GM19397 (cell line): Measurements from ENCODE around the gene BTG4.

Source experiments
- ATAC-seq: cut with Tn5 transposase; IDR thresholded peaks from one replicate; pipeline ENCODE4 v1.9.1; 2021; ENCODE audit warnings: mild to moderate bottlenecking, moderate library complexity; ENCODE audit not compliant: unreplicated experiment

Gene BTG4

DNA sequence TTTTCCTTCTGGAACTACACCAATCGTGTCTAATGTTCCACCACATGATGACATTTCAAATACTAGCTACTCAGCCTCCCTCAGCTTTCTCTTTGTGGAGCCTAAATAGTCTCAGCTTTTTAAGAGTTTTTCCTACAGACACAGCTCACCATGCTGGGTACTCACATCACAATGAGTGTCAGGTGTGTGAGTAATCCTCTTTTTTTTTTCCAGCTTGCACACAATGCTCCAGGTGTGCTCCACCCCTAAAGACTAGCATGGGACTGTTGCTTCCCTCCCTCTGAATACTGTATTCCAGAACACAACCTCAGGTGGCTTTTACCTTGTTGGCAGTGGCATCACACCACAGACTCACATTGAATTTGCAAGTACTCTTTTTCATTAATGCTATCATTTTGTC, 11.7 kb downstream of the BTG4 start:
- ATAC-seq: no peak

DNA sequence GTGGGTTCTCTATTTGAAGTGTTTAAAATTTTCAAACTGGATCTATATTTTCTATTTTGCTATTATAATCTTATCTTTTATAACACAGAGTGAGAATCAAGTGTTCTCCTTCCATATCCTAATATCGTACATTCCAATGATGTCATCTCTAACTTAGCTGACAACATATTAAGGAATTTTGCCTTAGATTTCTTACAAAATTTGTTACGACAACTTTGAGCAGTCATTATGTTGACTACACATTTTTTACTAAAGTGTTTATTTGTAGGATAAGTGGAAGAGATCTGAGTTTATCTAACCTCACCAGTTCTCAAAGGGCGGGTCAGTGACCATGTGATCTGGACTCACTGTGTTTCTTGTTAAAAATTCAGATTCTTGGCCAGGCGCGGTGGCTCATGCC, 12.7 kb downstream of the BTG4 start:
- no peak for ATAC-seq

DNA sequence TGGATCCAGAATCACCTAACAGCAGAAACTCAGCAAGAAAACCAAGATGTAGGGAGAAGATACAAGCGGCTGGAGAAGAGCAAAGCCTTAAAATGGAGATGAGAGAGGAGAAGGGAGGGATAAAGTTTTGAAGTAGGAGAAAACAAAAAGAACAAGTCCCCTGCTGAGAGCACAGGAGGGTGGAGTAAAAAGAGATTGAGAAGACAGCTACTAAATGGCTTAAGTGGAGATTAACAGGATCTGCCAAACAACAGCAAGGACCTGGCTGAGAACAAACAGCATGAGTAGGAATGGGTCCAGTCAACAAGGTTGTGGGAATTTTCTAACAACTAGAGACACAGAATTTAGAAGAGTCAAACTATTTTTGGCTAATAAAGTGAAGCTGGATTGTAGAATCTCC, 18.1 kb downstream of the BTG4 start:
- ATAC-seq: no peak

DNA sequence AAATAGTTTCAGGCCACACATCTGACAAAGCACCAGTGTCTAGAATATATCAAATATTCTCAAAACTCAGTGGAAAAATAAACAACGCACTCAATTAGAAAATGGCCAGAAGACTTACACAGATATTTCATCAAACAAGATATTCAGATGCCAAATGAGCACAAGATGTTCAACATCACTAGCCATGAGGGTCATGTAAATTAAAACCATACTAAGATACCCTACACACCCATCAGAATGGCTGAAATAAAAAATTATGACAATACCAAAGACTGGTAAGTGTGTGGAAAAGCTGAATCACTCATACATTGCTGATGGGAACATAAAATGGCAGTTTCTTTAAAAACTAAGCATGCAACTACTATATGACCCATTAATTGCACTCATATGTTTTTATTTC, 21.7 kb downstream of the BTG4 start:
- ATAC-seq: no peak

DNA sequence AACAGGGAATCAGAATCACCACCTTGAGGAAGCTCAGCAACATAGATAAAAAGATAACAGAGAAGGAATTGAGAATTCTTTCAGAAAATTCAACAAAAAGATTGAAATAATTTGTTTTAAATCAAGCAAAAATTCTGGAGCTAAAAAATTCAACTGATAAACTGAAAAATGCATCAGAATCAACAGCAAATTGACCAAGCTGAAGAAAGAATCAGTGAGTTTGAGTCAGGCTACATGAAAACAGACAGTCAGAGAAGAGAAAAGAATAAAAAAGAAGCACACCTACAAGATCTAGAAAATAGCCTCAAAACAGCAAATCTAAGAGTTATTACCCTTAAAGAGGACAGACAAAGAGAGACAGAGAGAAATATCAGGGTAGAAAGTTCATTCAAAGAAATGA, 28.8 kb downstream of the BTG4 start:
- no peak for ATAC-seq

DNA sequence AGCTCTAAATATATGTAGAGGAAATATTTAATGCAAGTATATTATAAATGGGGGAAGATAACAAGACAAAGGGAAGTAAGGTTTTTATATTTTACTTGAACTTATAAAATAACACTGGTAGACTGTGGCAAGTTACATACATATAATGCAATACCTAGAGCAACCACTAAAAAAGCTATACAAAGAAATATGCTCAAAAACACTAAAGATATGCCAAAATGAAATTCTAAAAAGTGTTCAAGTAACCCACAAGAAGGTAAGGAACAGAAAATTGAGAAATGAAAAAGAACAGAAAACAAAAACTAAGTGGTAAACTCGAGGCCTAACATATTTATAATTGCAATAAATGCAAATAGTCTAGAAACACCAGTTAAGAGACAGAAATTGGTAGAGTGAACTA, 32.5 kb downstream of the BTG4 start:
- ATAC-seq: no peak

DNA sequence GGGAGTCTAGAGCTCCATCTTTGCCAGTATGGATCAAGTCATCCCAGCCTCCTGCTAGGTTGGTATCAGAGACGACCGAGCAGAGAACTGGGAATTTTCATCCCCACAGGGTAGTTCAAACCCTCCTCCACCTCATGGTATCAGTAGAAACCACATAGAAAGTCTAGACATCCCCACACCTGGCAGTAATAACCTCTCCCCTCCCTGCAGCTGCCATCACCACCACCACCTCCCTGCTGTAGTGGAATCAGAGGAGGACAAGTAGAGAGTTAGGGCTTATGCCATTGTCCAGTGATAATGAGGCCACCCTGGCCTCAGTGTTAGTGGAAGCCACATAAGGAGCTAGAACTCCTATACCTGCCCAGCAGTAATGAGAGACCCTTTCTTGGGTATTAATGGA, 34.3 kb downstream of the BTG4 start:
- ATAC-seq: no peak

DNA sequence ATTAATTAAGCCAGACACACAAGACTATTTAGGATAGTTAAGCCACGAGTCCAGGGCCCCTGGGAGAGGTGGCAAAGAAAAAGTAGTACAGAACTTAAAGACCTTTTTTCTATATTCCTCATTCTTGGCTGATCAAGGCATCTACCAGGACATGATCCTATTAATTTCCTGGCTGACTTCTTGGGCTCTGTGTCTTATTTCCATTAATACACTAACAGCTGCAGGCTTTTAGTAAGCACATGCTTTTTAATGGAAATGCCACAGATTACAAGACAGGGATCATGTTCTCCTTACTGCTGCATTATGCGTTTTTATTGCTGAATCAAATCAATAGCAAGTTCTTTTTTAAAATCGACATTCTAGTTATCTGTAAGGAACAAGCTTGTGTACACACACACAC, 35.2 kb downstream of the BTG4 start:
- ATAC-seq: no peak

DNA sequence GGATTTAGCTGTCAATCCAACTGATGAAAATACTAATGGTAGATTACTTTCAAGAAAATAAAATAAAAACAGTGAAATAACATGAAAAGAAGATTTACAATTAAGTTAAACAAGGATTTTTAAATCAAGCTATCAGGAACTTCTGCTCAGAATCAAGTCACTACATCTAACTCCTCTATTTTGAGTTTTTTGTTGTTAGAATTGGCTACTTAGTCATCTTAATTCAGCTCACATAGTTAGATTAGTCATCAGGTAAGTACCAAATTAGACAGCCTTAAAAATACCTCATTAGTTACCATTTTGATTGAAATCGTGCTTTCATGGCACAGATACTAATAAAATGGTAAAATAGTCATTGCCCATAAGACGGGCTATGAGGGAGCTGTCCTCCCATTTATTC, 35.8 kb downstream of the BTG4 start:
- no peak for ATAC-seq

DNA sequence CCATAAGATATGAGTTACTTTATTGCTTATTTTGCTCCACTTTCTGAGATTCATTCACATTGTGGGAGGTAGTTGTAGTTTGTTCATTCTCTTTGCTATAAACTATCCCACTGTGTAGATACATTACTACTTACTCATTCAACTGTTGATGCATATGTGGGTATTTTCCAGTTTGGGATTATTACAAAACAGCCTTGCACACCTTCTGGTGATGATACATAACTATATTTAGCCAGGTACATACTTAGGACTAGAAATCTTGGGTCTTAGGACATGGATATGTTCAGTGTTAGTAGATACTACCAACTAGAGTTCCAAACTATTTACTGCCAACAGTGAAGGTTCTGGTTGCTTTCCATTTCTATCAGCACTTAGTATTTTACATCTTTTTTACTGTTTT, 37.8 kb downstream of the BTG4 start:
- no peak for ATAC-seq

DNA sequence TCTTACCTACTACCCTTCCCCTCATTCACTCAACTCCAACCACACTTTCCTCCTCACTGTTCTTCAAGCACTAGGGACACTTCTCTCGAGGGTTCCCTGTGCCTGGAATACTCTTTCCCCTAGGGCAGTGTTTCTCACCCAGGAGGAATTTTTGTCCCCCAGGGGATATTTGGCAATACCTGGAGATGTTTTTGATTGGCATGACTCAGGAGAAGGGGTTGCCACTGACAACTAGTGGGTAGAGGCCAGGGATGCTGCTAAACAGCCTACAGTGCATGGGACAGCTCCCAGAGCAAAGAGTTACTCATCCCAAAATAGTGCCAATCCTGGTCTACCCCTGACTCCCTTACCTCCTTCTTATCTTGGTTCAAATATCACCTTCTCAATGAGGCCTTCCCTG, 40.0 kb downstream of the BTG4 start:
- no peak for ATAC-seq

DNA sequence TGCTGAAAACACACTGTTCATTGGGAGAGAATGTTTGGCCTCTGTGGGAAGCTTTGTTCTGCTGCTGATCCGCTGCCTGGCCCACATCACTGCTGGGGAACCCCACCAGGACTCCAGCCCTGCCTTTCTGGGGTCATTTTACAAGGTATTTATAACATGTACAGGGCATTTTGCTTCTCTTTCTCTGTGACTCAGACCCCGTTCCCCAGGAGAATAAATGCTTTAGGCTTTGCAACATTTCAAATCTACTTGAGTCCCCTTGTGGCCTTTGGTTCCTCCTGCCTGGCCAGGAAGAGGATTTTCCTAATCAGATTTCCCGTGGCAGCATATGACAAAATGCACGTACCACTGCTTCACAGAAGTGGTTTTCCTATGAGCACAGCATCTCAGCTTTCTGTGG, 43.0 kb downstream of the BTG4 start:
- ATAC-seq: no peak

DNA sequence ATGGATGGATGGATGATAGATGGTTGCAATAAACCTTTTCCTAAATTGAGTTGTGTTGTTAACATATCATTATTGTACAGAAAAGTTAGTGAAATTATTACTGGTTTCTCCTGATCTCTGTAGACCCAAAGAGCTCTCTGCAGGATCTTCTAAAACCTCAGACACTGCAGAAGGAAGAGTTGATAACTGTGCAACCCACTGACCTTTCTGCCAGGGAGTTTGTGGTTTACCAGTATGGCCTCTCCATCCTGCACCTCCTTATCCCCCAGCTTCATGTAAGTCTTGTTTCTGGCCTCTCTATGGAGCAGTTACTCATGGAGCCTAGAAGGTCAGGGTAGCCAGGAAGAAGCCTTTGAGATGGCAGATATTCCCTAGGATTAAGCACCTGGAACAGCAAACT, 45.6 kb downstream of the BTG4 start:
- ATAC-seq: no peak

DNA sequence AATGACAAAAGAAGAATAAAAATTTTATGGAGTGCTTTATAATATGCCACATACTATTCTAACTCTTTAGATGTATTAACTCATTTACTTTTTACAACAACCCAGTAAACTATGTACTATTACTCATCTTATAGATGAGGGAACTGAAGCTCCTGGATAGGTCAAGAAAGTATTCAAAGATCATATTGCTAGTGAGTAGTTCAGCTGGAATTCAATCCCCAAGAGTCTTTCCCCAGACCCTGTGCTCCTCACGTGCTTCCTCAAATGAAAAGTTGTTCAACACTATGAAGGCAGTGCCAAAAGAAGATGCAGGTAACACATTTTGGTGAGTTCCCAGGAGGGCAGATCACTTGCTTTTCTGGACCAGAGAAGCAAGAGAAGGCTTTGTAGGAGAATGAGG, 46.8 kb downstream of the BTG4 start:
- no peak for ATAC-seq

DNA sequence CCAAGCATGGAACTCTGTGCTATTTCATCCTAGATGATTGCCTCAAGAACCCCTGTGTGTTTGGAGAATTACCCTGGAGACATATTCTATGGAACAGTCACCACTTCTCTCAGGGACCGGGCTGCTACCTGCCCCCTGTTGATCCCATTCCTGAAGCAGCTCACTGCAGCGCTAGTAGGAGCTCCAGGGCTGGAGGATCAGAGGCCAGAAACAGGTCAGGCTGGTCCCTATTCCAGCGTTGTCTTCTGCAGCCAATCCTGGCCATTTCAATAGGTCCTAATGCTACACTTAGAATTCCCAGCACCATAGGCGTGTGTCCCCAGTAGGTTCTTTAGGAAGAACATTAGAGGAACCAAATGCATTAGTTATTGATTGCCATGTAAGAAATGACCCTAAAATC, 48.9 kb downstream of the BTG4 start:
- ATAC-seq: no peak

DNA sequence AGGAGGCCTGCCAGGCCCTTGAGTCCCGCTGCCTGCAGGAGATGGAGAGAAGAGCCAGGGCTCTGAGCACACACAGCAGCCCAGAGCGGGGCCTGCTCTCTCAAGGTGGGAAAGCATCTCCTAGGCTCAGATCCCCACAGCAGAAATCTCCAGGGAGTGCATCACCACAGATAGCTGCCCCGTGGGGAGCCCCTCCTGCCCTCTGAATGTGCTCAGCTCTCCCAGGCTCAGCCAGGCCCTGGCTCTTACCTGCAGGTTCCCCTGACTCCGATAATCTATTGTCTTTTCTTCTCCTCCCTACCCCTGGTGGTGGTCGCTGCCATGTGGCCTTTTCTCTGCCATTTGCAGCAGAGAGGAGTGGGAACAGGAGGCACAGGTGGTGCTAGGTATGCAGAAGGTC, 49.9 kb downstream of the BTG4 start:
- ATAC-seq: no peak

DNA sequence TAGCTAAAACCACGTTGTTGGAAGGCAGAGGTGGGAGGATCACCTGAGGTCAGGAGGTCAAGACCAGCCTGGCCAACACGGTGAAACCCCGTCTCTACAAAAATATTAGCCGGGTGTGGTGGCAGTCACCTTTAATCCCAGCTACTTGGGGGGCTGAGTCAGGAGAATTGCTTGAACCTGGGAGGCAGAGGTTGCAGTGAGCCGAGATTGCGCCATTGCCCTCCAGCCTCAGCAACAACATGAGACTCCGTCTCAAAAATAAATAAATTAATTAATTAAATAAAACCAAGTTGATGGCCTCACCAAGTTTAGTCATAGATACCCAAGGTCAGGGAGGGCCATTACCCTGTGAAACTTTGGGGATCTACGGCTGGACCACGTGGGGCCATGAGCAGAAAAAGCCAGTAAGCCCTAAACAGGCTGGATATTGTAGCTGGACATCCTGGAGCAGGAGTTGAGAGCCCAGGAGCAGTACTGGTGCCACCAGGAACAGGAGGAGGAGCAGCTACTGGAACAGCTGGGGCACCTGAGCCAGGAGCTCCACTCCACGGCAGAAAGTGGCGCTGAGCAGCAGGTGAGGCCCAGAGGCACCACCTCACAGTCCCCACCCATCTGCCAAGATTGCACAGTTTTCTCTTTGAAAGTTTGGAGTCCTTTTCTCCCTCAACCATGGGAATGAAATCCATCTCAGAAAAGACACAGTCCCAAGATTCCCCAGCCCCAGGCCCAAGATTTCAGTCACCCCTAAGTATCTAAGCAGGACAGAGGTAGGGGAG, 50.5 kb downstream of the BTG4 start:
- ATAC-seq: no peak

DNA sequence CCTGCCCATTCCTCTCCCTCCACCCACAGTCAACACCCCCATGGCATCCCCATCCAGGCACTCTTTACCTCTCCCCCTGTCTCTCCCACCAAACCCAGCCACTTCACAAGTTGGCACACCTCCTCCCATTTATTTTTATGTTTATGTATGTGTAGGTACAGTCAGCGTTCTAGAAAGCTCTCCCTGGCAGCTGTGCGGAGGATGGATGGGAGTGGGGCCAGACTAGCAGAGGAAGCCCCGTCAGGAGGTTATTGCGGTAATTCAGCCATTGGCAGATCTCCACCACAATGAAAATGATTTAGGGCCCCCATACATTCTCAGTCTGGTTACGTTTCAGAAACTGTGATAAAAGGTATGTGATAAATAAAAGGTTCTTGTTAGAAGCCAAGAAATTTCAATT, 51.3 kb downstream of the BTG4 start:
- no peak for ATAC-seq

DNA sequence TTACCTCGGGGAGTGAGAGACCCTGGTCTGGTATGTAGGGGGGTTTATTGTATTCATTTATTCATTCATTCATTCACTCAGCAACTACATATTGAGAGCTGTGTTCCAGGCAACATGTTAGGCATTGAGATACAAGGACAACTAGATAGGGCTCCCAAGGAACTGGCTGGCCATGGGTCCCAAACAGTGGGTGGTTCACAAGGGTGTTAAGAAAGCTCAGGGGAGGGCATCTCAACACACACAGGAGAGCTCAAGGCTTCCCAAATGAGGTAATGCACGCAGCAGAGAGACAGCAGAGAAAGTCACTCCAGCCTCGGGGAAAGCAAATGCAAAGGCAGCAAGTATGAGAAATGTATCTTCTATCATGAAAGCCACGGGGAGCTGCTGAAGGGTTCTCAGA, 51.8 kb downstream of the BTG4 start:
- ATAC-seq: no peak

DNA sequence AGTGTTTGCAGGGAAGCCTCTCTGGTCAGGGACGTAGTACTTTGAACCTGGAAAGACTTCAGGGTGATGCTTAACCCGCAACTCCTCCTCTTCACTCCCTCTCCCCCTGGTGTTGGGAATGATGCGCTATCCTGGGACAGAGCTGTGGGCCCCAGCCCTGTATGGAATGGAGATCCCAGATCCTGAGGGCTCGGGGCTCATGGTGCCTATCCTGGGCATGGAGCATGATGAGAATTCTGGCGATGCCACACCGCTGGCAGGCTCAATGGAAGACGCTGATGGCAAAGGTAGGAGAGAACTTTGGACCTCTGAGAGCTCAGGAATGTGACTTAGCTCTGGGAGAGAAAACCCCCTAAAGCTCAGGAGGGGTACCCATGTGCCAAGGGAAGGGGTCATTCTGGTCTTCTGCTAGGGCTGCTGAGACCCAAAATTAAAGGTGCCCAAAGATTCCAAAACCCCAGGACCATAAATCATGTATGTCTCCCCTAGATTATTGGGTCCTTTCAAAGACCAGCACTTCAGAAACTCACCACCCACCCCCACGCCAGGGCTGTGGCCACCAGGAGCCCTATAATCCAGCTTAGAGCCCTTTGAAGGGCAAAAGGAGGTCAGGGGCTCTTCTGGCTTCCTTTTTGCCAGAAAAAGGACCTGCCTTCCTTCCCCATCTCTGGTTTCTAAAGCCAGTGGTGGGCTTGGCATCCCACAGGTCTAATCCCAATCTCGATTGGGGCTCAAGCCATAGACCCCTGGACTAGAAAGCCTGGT, 52.5 kb downstream of the BTG4 start:
- no peak for ATAC-seq

DNA sequence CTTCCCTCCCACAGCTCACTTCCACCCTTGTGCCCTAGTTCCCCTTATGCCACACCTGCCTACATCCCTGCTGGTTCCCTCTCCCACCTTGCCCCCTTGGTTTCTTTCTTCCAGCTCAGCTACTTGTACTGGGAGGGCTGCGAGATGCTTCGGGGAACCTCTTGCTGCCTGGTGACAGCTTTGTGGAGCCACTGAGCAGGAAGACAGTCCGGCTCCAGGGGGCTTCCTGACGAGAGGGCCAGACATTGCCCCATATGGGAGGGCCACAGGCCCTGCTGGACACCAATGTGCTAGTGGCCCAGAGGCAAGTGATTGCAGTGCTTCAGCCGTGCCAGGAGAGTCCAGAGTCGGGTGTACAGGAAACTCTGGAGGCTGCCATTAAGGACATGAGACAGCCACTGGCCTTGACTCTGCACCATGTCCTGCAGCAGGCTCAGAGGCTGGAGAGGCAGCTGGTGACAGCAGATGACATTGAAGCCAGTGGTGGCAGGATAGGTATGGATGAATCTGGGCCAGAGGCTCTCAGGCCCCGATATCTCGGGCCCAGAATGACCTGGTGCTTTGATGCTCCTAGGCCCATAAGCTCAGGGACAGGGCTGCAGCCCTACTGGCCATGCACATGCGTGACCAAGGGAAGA, 54.3 kb downstream of the BTG4 start:
- no peak for ATAC-seq
